ENCODE results near the gene TMEM50B.
"Not testable (repeated sequence)": the region's sequence is repeated elsewhere in the genome, so short reads cannot be mapped to it uniquely, and the experiment has no call there.

TMEM50B gene

DNA sequence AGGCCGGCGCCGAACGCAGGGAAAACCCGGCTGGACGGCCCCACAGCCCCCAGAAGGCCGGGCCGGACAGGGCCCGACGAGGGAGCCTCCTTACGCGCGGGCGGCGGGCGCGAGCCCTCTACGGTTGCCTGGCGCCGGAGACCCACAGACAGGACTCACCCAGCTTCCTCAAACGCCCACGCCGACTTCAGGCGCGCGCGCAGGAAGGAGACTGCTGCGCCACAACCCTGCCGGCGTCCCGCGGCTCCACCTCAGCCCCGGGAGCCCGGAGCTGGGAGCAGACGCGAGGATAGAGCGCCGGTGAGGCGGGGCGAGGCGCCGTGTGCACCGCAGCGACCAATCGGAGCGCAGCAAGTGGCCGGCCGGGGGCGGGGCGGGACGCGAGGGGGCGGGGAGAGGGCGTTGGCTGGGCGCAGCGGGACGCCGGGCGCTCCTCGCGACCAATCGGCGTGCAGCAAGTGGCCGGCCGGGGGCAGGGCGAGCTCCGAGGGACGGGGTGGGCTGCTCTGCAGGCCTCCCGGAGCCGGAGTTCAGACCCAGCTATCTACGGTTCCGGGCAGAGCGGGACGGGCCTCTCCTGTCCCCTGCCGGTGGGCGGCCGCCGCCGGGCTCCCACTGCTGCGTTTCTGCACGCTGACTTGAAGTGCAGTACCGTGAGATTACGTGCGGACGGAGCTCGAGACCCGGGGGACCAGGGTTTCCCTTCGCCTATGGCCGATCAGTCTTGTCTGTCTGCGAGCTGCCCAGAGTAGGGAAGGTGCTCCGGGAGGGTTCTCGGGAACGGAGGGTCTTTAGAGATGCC is at the start of gene TMEM50B:
Gene TMEM50B, minus strand, starts transcription at position 296 of the 802 bp plus-strand sequence. CDS start 11,089 bp downstream, outside the sequence.
- peak; percentile 97 for DNase-seq

DNA sequence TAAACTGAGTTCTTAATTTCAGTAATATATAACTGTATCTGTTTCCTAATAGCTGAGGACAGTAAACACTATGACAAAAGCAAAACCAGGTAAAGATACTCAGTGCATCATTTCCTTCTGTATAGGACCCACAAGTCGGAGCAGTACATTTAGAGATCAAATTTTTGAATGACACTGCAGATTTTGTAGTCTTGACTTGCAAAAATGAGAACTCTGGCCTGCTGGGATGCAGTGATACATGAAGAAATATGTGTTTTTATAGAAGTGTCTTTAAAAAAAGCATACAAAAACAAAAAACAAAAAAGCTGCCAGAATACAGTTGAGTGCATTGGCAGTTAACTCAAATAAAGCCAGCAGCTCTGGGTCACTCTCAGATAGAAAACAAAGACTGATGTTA is 43.2 kb upstream of the TMEM50B start:
- no peak for DNase-seq

DNA sequence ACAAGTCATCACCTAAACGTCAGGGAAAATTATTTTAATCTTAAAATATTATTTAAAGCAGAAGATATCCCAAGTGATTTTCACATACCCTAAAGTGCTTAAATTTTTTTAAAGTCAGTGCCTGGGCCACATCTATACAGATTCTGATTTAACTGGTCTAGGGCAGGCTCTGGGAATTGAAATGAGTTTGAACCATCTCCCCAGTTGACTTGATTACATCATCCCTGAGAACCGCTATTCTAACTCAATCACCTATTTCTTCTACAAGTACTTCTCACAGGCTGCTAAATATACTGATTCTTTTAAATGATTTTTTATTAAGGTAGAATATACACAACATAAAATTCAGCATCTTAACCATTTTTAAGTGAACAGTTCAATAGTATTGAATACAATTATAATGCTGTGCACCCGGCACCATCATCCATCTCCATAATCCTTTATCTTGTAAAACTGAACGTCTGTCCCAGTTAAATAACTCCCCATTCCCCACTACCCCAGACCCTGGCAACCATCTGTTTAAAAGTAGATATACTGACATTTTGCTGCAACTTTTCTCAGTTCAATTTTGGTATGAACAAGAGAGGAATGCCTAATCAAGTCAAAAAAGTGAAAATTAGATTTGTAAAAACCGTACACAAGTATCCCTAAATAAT is 42.7 kb upstream of the TMEM50B start:
- no peak for DNase-seq

DNA sequence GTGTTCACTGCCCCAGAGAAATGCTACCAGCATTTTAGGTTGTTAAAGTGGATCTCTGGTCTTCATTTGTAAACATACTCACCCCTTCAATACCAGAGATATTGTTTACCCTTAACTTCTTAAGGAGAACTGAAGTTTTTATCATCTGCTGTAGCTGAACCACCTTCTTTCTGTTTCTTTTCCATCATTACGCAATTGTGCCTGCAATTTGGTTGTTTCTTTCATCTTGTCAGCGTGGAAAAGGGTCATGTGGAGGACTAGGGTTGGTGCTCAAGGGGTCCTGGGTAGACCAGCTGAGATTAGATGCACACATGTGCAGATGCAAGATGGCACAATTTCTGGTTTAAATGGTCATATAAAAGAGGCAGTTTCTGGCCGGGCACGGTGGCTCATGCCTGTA is 39.1 kb upstream of the TMEM50B start:
- DNase-seq: no peak

- no peak for DNase-seq
Observed at GRCh38 chr21:33514229-33514628, 34.5 kb upstream of the TMEM50B start.

DNA sequence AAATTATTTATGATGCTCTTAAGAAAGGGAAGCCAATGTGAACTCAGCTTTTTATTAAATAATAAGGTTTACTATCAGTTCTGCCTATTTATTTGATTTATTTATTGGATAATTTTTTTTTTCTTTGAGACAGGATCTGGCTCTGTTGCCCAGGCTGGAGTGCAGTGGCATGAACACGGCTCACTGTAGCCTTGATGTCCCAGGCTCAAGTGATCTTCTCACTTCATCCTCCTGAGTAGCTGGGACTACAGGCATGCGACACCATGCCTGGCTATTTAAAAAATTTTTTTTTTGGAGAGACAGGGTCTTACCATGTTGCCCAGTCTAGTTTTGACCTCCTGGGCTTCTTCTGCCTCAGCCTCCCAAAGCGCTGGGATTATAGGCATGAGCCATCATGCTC is 32.7 kb upstream of the TMEM50B start:
- DNase-seq: no peak

DNA sequence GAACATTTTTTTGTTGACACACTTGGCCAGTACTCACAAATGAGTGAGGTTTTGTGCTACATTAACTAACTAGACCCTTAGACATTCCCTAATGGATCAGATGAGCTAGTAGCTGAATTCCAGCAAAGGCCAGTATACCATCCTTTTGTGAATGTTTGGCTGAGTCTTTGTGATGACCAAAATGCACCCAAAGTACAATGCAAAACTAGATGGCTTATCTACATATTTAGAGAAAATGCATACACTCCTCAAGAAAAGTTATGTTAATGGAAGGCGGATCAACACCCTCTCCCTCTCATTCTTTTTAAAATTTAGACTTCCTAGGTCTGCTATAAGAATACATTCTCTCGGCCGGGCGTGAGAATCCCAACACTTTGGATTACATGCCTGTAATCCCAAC is 31.9 kb upstream of the TMEM50B start:
- DNase-seq: no peak

DNA sequence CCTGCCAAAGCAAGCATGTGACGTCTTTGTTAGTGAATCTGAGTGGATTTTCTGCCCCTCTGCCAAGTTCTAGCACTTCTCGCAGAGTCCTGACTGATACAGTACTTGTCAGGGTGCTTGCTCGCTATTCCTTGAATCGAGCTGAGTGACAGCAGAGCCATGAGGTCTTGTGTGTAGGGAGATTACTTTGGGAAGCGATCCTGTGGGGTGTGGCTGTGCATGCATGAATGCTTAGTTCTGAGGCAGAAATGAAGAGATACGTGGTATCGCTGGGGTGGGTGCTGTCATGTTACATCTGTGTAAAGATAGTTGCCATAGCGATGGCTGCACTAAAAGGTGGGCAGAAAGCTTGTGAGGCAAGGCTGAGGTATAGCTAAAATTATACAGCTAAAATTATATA is 31.1 kb upstream of the TMEM50B start:
- DNase-seq: no peak

DNA sequence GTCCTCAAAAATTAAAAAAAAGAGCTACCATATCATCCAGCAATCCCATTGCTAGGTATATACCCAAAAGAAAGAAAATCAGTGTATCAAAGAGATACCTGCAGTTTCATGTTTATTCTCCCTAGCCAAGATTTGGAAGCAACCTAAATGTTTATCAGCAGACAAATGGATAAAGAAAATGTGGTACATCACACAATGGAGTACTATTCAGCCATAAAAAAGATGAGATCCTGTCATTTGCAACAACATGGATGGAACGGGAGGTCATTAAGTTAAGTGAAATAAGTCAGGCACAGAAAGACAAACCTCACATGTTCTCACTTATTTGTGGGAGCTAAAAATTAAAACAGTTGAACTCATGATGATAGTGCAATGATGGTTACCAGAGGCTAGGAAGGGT is 27.2 kb upstream of the TMEM50B start:
- not testable (repeated sequence) for DNase-seq

- DNase-seq: no peak
Observed at GRCh38 chr21:33505833-33506232, 26.1 kb upstream of the TMEM50B start.

DNA sequence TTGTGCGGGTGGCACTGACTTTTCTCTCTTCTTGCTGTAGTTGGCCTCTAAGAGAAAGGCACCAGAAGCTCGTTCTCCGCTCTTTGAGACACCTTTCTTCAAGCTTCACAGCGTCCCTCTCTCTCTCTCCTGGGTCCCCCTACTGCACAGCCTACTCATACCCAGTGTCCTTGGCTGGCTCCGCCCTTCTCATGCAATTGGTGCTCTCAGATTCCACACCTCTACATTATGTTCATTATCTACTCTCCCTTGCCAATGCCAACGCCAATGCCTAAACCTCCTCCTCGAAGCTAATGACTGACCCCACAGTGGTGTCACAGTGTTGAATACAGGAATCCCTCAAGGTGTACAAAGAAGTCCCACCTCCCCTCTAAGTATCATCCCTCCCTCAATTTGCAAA is 16.6 kb upstream of the TMEM50B start:
- DNase-seq: no peak

DNA sequence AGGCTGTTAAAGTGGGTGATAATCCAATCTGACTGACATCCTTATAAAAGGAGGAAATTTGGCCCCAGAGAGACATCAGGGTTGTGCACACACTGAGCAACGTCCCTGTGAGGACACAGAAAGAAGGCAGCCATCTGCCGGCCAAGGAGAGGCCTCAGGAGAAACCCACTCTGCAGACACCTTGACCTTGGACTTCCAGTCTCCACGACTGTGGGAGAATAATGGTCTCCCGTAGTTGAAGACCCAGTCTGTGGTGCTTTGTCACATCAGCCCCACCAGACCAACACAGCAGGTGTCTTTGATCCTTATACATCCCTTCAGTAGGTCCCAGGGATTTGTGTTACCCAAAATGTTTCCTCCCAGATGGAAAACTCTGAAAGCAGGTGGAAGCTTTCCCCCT is 16.0 kb upstream of the TMEM50B start:
- DNase-seq: no peak

DNA sequence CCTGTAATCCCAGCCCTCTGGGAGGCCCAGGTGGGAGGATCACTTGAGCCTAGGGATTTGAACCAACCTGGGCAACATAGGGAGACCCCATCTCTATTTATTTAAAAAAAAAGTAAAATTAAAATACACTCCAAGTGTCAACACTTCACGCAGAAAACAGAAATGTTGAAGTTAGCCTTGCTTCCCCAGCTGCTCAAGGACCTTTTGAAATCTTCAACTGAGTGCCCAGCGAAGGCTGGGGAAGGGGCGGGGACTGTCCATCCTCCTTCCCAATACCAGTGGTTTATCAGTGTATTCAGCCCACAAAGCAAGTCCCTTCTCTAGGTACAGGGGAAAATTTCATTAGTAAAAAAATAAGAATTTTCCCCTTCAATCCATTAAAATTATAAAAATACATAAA is 14.0 kb upstream of the TMEM50B start:
- no peak for DNase-seq

GRCh38 chr21:33492571-33492970 is 12.8 kb upstream of the TMEM50B start:
- DNase-seq: no peak

- peak; percentile 90 for DNase-seq
Observed at GRCh38 chr21:33491373-33492102, 11.8 kb upstream of the TMEM50B start, which contains the start of gene DNAJC28. Gene DNAJC28, minus strand, starts transcription at chr21:33491716. Its CDS starts 2,323 bp downstream, at chr21:33489393.

GRCh38 chr21:33490991-33491372 is 11.2 kb upstream of the TMEM50B start:
- DNase-seq: no peak

GRCh38 chr21:33488936-33489335 is 9.2 kb upstream of the TMEM50B start:
- no peak for DNase-seq

GRCh38 chr21:33487996-33488395 is 8.2 kb upstream of the TMEM50B start:
- no peak for DNase-seq

GRCh38 chr21:33481314-33481943 is 1.7 kb upstream of the TMEM50B start:
- no peak for DNase-seq

- no peak for DNase-seq
Observed at GRCh38 chr21:33480481-33481103, 818 bp upstream of the TMEM50B start.

DNA sequence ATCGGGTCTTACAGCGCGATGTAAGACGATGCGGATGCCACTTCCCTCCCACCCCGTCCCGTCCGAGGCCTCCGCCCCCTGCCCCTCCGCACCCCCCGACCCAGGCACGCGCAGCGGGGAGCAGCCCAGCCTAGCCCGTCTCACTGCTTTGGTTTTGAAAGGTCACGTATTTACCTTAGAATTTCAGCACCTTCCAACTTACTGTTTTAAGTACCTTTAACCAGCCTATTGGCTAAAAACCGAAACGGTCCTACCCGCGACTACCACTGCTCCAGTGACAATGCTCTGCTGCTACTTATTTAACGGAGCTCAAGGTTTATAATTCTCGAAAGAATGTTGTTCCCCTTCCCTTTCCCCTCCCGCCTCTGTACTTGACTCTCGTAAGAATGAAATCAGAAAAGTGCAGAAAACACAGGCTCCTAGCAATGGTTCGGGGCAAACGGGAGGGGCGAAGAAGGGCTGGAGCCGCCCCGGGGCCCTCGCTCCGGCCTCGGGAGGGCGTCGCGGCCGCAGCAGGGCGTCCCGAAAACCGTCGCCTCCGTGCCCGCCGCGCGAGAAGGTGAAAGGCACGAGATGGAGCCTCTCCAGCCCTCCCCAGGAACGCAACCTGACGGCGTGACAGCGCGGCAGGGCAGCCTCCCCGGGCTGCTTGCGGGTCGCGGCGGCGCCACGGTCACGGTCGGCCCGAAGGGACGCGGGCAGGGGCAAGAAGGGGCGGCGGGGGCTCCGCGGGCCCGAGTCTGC is 667 bp downstream of the TMEM50B start:
- no peak for DNase-seq

GRCh38 chr21:33478182-33478581 is 1.6 kb downstream of the TMEM50B start:
- no peak for DNase-seq

Data from GDM1 (cell line).